HEK293 (cell line): ENCODE results near the gene ZBED5.
"Not testable (repeated sequence)": the region's sequence is repeated elsewhere in the genome, so short reads cannot be mapped to it uniquely, and the experiment has no call there.

Source experiments
- CTCF ChIP-seq: fragments of 450-650 bp; formaldehyde crosslinking; IDR thresholded peaks from 2 replicates; pipeline ENCODE4 v1.5.1; 2016; ENCODE audit warnings: missing biosample characterization, missing genetic modification characterization
- OVOL3 ChIP-seq: fragments of 450-650 bp; formaldehyde crosslinking; IDR thresholded peaks from 2 replicates; pipeline ENCODE4 v1.5.1; 2016; ENCODE audit warnings: missing biosample characterization, missing genetic modification characterization
- SP2 ChIP-seq: fragments of 450-650 bp; formaldehyde crosslinking; IDR thresholded peaks from 2 replicates; pipeline ENCODE4 v1.5.1; 2016; ENCODE audit warnings: missing biosample characterization, missing genetic modification characterization
- YY1 ChIP-seq: fragments of 450-650 bp; formaldehyde crosslinking; IDR thresholded peaks from 2 replicates; pipeline ENCODE4 v1.5.1; 2018; ENCODE audit warnings: missing biosample characterization, missing genetic modification characterization
- ZBTB17 ChIP-seq: fragments of 450-650 bp; formaldehyde crosslinking; IDR thresholded peaks from 2 replicates; pipeline ENCODE4 v1.5.1; 2016; ENCODE audit warnings: missing biosample characterization, missing genetic modification characterization
- ZNF121 ChIP-seq: fragments of 450-650 bp; formaldehyde crosslinking; IDR thresholded peaks from 2 replicates; pipeline ENCODE4 v1.5.1; 2016; ENCODE audit warnings: missing biosample characterization, missing genetic modification characterization
- ZNF362 ChIP-seq: fragments of 450-650 bp; formaldehyde crosslinking; IDR thresholded peaks from 2 replicates; pipeline ENCODE4 v1.5.1; 2016; ENCODE audit warnings: missing biosample characterization, missing genetic modification characterization
- ZNF530 ChIP-seq: fragments of 450-650 bp; formaldehyde crosslinking; IDR thresholded peaks from 2 replicates; pipeline ENCODE4 v1.5.1; 2016; ENCODE audit warnings: low read depth, missing biosample characterization, missing genetic modification characterization
- ZNF785 ChIP-seq: fragments of 450-650 bp; formaldehyde crosslinking; IDR thresholded peaks from 2 replicates; pipeline ENCODE4 v1.5.1; 2016; ENCODE audit warnings: missing biosample characterization, missing genetic modification characterization
- TF ChIP-seq, protein P1 (sequence below): fragments of 450-650 bp; formaldehyde crosslinking; IDR thresholded peaks from 2 replicates; pipeline ENCODE4 v1.5.1; 2016; ENCODE audit warnings: missing biosample characterization, missing genetic modification characterization
- TF ChIP-seq, protein P2 (sequence below): fragments of 450-650 bp; formaldehyde crosslinking; IDR thresholded peaks from 2 replicates; pipeline ENCODE4 v1.5.1; 2016; ENCODE audit warnings: missing biosample characterization, missing genetic modification characterization
- TF ChIP-seq, protein P3 (sequence below): fragments of 450-650 bp; formaldehyde crosslinking; optimal IDR thresholded peaks from 2 replicates; pipeline ENCODE3; 2016; ENCODE audit warnings: missing biosample characterization, mild to moderate bottlenecking, missing genetic modification characterization

DNA sequence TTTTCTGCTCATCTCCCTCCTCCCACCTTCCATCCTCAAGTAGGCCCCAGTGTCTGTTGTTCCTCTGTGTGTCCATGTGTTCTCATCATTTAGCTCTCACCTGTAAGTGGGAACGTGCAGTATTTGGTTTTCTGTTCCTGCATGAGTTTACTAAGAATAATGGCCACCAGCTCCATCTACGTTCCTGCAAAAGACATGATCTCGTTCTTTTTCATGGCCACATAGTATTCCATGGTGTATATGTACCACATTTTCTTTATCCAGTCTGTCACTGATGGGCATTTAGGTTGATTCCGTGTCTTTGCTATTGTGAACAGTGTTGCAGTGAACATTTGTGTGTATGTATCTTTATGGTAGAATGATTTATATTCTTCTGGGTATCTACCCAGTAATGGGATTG is 21.0 kb downstream of the ZBED5 start:
- not testable (repeated sequence) for TF ChIP-seq ZBTB17 (tag by site-specific recombination); OVOL3; SP2; CTCF (tag by site-specific recombination); ZNF121 (tag by site-specific recombination); ZNF530; YY1; ZNF785; ZNF362 (tag by site-specific recombination)
- TF ChIP-seq, protein P1, sequence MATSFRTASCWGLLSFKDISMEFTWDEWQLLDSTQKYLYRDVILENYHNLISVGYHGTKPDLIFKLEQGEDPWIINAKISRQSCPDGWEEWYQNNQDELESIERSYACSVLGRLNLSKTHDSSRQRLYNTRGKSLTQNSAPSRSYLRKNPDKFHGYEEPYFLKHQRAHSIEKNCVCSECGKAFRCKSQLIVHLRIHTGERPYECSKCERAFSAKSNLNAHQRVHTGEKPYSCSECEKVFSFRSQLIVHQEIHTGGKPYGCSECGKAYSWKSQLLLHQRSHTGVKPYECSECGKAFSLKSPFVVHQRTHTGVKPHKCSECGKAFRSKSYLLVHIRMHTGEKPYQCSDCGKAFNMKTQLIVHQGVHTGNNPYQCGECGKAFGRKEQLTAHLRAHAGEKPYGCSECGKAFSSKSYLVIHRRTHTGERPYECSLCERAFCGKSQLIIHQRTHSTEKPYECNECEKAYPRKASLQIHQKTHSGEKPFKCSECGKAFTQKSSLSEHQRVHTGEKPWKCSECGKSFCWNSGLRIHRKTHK (tag by site-specific recombination): not testable (repeated sequence)
- TF ChIP-seq, protein P2, sequence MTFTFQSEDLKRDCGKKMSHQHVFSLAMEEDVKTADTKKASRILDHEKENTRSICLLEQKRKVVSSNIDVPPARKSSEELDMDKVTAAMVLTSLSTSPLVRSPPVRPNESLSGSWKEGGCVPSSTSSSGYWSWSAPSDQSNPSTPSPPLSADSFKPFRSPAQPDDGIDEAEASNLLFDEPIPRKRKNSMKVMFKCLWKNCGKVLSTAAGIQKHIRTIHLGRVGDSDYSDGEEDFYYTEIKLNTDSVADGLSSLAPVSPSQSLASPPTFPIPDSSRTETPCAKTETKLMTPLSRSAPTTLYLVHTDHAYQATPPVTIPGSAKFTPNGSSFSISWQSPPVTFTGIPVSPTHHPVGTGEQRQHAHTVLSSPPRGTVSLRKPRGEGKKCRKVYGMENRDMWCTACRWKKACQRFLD (tag by site-specific recombination): not testable (repeated sequence)
- TF ChIP-seq, protein P3, sequence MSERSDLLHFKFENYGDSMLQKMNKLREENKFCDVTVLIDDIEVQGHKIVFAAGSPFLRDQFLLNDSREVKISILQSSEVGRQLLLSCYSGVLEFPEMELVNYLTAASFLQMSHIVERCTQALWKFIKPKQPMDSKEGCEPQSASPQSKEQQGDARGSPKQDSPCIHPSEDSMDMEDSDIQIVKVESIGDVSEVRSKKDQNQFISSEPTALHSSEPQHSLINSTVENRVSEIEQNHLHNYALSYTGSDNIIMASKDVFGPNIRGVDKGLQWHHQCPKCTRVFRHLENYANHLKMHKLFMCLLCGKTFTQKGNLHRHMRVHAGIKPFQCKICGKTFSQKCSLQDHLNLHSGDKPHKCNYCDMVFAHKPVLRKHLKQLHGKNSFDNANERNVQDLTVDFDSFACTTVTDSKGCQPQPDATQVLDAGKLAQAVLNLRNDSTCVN (tag by site-specific recombination): not testable (repeated sequence)
